ENCODE data around the gene OR10H4.

GRCh38 chr19:15989889-15990288, 41.1 kb downstream of the OR10H4 start:
- TF ChIP-seq, protein P1, sequence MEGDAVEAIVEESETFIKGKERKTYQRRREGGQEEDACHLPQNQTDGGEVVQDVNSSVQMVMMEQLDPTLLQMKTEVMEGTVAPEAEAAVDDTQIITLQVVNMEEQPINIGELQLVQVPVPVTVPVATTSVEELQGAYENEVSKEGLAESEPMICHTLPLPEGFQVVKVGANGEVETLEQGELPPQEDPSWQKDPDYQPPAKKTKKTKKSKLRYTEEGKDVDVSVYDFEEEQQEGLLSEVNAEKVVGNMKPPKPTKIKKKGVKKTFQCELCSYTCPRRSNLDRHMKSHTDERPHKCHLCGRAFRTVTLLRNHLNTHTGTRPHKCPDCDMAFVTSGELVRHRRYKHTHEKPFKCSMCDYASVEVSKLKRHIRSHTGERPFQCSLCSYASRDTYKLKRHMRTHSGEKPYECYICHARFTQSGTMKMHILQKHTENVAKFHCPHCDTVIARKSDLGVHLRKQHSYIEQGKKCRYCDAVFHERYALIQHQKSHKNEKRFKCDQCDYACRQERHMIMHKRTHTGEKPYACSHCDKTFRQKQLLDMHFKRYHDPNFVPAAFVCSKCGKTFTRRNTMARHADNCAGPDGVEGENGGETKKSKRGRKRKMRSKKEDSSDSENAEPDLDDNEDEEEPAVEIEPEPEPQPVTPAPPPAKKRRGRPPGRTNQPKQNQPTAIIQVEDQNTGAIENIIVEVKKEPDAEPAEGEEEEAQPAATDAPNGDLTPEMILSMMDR (IDR thresholded peaks at IDR 0.05; ENCODE audit: insufficient read depth, low read depth, low read length), result no peak
- TF ChIP-seq EZH2 (IDR thresholded peaks at IDR 0.05; ENCODE audit: insufficient read depth, low read length), result no peak

Measured in astrocyte (in vitro differentiated cells and primary cell).